GM12875 (cell line): ENCODE data around the gene ZIC5.

Experiments
- H3K4me3 ChIP-seq: one replicate; pipeline ENCODE4 v1.5.1; 2011; ENCODE audit warnings: low read depth, low read length, control low read depth
- CTCF ChIP-seq: IDR thresholded peaks from 2 replicates; pipeline ENCODE4 v1.5.1; 2011; ENCODE audit warnings: low read depth, mild to moderate bottlenecking, control low read depth, inconsistent platforms, low read length, moderate library complexity, borderline replicate concordance; ENCODE audit not compliant: insufficient read depth

Gene ZIC5

GRCh38 chr13:99995589-99996380, 24.2 kb upstream of the ZIC5 start:
- no peak for TF ChIP-seq CTCF
- H3K4me3 ChIP-seq = no peak overlapping the region

GRCh38 chr13:99995104-99995588, 23.6 kb upstream of the ZIC5 start:
- no peak for TF ChIP-seq CTCF
- H3K4me3 ChIP-seq = no peak overlapping the region

- no peak overlapping the region for H3K4me3 ChIP-seq
- TF ChIP-seq CTCF = no peak
Measured at GRCh38 chr13:99994638-99995020, 23.1 kb upstream of the ZIC5 start.

- no peak for TF ChIP-seq CTCF
- no peak overlapping the region for H3K4me3 ChIP-seq
Measured at GRCh38 chr13:99993660-99994637, 22.4 kb upstream of the ZIC5 start.

- no peak overlapping the region for H3K4me3 ChIP-seq
Measured at GRCh38 chr13:99992949-99993351, 21.4 kb upstream of the ZIC5 start.

More at GRCh38 chr13:99992949-99993351, 21.4 kb upstream of the ZIC5 start:
- no peak for TF ChIP-seq CTCF
